Activated CD4-positive, alpha-beta T cell treated with anti-CD3 and anti-CD28 coated beads for 48 hours (primary cell): ENCODE results near the gene OR7A10.

Experiments used
- DNase-seq: peaks from one replicate; pipeline ENCODE4 v3.0.0-alpha.2; 2020

Gene OR7A10

GRCh38 chr19:14848822-14849221 lies at the start of gene OR7A10:
Gene OR7A10, minus strand, starts transcription at chr19:14848922. Its CDS starts 7,045 bp downstream, at chr19:14841877.
- no peak for DNase-seq

DNA sequence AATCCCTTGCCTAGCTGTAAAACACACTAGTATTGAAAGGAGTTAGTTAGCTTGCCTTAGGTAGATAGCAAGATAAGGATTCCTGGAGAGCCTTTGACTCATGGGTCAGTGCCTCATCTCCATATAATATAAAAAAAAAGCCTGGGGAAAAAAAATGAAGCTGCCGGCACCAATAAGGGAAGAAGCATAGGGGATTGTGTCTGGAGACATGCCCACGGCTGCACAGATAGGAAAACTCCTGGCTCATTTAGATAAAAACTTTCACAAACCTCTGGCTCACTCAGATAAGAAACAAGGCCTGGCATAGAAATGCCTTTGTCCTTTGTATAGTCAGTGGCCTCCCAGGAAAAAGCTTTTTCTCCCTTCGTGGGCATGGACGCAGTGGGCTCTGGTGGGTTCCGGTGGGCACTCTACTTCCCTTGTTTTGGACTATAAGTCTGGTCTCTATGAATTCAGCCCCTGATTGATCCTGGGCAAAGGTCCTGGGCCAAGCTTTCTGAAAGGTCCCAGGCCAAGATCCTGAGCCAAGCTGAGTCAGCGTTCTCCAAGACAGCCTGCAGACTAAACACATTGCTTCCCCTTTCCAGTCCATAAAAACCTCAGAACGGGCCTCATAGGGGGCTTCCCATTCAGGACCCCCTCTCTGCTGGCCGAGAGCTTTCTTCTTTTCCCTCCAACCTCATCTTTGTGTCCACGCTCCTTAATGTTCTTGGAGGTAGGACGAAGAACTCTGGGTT lies 42.1 kb upstream of the OR7A10 start:
- no peak for DNase-seq

GRCh38 chr19:14889994-14890642 lies 41.4 kb upstream of the OR7A10 start:
- DNase-seq: no peak

- no peak for DNase-seq
Observed at GRCh38 chr19:14886032-14886431, 37.3 kb upstream of the OR7A10 start, which contains the start of gene OR7A17. Gene OR7A17, minus strand, starts transcription at chr19:14886132. Its CDS starts 4,777 bp downstream, at chr19:14881355.

DNA sequence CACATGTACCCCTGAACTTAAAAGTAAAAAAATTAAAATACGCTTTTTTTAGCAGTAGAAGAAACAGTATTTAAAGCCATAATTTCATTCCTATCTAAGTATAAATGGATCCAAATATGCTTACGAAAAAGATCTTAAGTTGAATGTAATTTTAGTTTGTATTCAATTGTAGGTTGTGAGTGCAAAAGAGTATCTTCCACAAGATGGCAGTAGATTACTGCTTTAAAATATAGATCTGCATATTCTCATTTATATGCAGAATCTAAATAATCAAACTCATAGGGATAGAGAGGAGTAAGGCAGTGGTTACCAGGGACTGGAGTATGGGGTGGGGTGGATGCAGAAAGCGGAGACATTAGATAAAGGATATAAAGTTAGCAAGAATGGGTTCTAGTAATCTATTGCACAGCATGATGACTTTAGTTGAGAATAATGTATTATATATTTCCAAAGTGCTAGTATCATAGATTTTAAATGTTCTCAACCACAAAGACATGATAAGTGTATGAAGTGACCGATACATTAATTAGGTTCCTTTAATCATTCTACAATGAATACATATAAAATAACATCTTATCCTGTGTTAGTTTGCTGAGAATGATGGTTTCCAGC lies 23.0 kb upstream of the OR7A10 start:
- DNase-seq: no peak

DNA sequence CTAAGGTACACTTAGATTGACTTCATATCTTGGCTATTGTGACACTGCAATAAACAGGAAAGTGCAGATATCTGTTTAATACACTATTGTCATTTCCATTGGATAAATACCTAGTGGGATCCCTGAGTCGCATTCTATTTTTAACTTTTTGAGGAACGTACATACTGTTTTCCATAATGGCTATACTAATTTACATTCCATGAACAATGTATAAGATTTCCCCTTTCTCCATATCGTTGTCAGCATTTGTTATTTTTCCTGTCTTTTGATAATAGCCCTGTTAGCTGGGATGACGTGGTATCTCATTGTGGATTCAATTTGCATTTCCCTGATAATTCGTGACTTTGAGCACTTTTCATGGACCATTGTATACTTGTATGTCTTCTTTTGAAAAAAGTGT lies 19.8 kb upstream of the OR7A10 start:
- DNase-seq: no peak

- no peak for DNase-seq
Observed at GRCh38 chr19:14843578-14843977, 5.1 kb downstream of the OR7A10 start.

GRCh38 chr19:14843169-14843568 lies 5.6 kb downstream of the OR7A10 start:
- no peak for DNase-seq

- DNase-seq: no peak
Observed at GRCh38 chr19:14840206-14840605, 8.5 kb downstream of the OR7A10 start.

GRCh38 chr19:14837391-14837790 lies 11.3 kb downstream of the OR7A10 start:
- DNase-seq: no peak

DNA sequence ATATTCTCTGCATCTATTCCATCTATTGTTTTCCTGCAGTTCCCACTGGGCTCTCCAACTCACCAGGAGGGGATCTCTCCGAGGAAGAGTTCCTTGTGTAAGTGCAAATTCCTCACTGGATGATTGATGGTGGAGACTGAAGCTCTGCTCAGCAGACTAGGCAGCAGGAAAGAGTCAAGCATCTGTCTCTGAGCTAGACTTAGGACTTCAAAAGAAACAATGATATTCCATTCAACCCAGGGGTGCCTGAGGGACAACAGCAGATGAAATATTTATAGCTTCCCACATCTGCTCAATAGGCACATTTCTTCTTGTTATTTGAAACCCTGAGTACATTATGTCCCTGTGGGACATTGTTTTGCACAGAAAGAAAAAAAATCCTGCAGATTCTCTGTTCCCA lies 13.7 kb downstream of the OR7A10 start, which contains the start of the genes OR7A5 and OR7C1:
TSS of gene OR7A5 (minus strand) at position 175 of the 400 bp plus-strand sequence. CDS start 6,944 bp downstream, outside the sequence.
TSS of gene OR7C1 (minus strand) at position 175 of the 400 bp plus-strand sequence. CDS start 35,049 bp downstream, outside the sequence.
- DNase-seq: no peak

GRCh38 chr19:14830702-14831101 lies 18.0 kb downstream of the OR7A10 start:
- DNase-seq: no peak

DNA sequence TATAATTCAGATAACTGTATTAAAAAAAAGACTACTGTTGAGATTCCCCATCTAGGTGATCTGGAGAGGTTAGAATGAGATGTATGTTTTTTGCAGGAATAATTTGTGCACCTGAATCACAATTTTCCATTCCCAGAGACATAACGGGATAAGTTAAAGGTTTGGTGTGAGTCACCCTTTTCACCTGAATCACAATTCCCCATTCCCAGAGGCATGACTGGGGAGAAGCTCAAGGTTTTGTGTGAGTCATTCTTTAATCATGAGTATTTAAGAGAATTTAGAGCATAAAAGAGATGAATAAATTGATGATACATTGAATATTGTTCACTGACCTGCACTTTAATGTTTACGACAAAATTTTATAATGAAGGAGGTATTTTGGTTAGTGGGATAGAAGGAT lies 22.7 kb downstream of the OR7A10 start:
- DNase-seq: no peak

DNA sequence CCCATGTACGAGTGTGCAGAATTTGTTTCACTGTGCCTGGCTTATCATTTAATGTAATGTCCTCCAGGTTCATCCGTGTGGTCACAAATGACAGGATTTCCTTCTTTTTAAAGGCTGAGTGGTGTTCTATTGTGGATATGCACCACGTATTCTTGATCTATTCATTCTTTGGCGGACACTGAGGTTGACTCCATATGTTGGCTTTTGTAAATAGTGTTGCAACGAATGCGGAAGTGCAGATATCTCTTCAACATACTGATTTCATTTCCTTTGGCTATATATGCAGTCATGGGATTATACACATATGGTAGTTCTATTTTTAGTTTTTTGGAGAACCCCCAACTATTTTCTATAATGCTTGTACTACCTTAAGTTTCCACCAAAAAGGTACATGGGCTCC lies 26.8 kb downstream of the OR7A10 start:
- no peak for DNase-seq

- no peak for DNase-seq
Observed at GRCh38 chr19:14818588-14818987, 30.1 kb downstream of the OR7A10 start.

DNA sequence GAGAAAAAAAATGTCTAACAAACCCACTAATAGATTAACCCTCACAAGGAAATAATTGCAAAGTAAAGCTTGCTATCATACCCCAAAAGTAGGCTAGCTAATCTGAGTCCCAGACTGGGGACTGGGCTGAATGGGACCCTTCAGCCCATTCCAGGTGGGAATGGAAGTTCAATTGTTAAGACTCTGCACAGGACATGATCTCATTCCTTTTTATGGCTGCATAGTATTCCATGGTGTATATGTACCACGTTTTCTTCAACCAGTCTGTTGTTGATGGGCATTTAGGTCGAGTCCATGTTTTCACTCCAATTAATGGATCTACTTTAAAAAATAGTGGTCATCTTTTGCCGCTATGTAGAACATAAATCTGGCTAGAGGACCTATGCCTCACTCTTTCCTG lies 31.7 kb downstream of the OR7A10 start:
- no peak for DNase-seq

DNA sequence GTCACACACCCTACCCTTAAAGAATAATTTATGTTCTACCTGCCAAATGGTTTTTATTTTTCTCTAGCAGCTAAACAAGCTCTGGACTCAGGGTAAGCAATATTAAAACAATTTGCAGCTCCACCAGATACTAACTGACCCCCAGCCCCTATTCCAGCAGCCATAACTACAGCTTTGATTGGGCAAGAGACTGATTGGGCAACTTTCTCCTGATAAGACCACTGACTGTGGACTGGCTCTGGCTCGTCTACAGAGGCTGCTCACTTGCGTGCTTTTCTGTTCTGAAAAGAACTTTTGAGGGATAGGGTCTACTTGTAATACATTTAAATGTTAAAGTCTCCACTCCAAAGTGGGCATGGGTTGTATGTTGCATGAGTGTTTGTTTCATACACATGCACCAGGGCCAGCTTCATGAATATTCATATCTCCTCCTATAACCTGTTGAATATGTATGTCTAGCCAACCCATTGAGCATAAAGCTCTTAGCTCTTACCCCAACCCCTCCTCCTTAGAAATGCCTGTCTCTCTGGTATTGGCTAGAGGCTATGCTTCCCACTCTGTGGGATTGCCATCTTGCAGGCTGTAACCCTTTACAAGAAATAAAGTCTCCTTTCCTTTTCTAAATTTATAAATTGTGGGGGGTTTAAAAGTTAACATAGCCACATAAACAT lies 33.6 kb downstream of the OR7A10 start:
- DNase-seq: no peak

GRCh38 chr19:14809272-14810057 lies 39.3 kb downstream of the OR7A10 start:
- no peak for DNase-seq

GRCh38 chr19:14804765-14805164 lies 44.0 kb downstream of the OR7A10 start:
- no peak for DNase-seq

GRCh38 chr19:14798760-14799159 lies 50.0 kb downstream of the OR7A10 start:
- DNase-seq: no peak

DNA sequence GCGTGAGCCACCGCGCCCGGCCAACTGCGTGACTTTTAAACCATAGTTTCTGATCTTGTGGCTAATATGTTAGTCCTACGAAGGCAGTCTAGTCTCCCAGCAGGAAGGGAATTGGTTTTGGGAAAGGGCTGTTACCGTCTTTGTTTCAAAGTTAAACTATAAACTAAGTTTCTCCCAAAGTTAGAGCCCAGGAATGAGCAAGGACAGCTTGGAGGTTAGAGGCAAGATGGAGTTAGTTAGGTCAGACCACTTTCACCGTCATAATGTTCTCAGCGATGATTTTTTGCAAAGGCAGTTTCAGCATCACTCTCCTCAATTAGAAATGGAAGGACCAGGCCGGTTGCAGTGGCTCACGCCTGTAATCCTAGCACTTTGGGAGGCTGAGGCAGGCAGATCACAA lies 52.7 kb downstream of the OR7A10 start:
- no peak for DNase-seq

GRCh38 chr19:14795078-14795721 lies 53.5 kb downstream of the OR7A10 start:
- DNase-seq: no peak
